IMR-90 (cell line): ENCODE measurements around the gene CLEC5A. TPM values are rescaled to one million over a fixed set of nuclear protein-coding genes. Genes with fewer than 3 reads are reported as not detected.
"Not testable (repeated sequence)": the region's sequence is repeated elsewhere in the genome, so short reads cannot be mapped to it uniquely, and the experiment has no call there.

Experiments
- ATAC-seq: fragments of 200-7000 bp; cut with Tn5 transposase; 2 replicates; pipeline ENCODE4 v1.9.1; 2020; ENCODE audit warnings: low read depth, mild to moderate bottlenecking, moderate library complexity
- BruUV-seq: library from RNA; stranded (reverse); fragments of 400-500 nt; replicated peaks from 2 replicates; lab custom pipeline; 2021; lab: Mats Ljungman, UMichigan
- CTCF ChIA-PET: fragments of 300-600 bp; formaldehyde crosslinking; extraction: SDS; loops from one replicate; lab custom pipeline; 2021; ENCODE audit warnings: antibody characterized with exemption; lab: Yijun Ruan, JAX
- POLR2A ChIA-PET: fragments of 300-600 bp; sonication (Branson Sonifier 250); formaldehyde crosslinking; loops from one replicate; lab custom pipeline; 2022; ENCODE audit warnings: antibody characterized with exemption; ENCODE audit not compliant: unreplicated experiment; lab: Charles Lee
- DNase-seq: peaks from one replicate; pipeline ENCODE4 v3.0.0; 2013
- H2AFZ ChIP-seq: replicated peaks from 2 replicates; pipeline ENCODE3; 2013; ENCODE audit warnings: low read length, mild to moderate bottlenecking; ENCODE audit not compliant: poor library complexity
- H2AK5ac ChIP-seq: 2 replicates; pipeline ENCODE4 v1.6.1; 2013; ENCODE audit warnings: low read depth, low read length, inconsistent platforms
- H2AK9ac ChIP-seq: replicated peaks from 2 replicates; pipeline ENCODE3; 2013; ENCODE audit warnings: mild to moderate bottlenecking, low read depth, low read length, moderate library complexity; ENCODE audit not compliant: poor library complexity
- H2BK120ac ChIP-seq: 2 replicates; pipeline ENCODE4 v1.6.1; 2013; ENCODE audit warnings: low read depth, low read length, inconsistent platforms
- H2BK15ac ChIP-seq: 3 replicates; pipeline ENCODE4 v1.6.1; 2013; ENCODE audit warnings: low read depth, low read length, inconsistent platforms
- H2BK20ac ChIP-seq: 2 replicates; pipeline ENCODE4 v1.6.1; 2013; ENCODE audit warnings: low read depth, mild to moderate bottlenecking, inconsistent platforms, low read length, moderate library complexity
- H2BK5ac ChIP-seq: 2 replicates; pipeline ENCODE4 v1.6.1; 2013; ENCODE audit warnings: mild to moderate bottlenecking, low read depth, low read length, inconsistent platforms; ENCODE audit not compliant: poor library complexity, severe bottlenecking
- H3K14ac ChIP-seq: replicated peaks from 2 replicates; pipeline ENCODE4 v1.6.1; 2013; ENCODE audit warnings: low read depth, low read length, inconsistent platforms
- H3K18ac ChIP-seq: 2 replicates; pipeline ENCODE4 v1.6.1; 2013; ENCODE audit warnings: low read depth, low read length, control low read depth
- H3K23ac ChIP-seq: 2 replicates; pipeline ENCODE4 v1.6.1; 2013; ENCODE audit warnings: low read depth, low read length, inconsistent platforms
- H3K27ac ChIP-seq: 2 replicates; pipeline ENCODE4 v1.5.1; 2013; ENCODE audit warnings: mild to moderate bottlenecking, control low read depth, low read length; ENCODE audit not compliant: insufficient read depth
- H3K27me3 ChIP-seq: 2 replicates; pipeline ENCODE4 v1.6.1; 2013; ENCODE audit warnings: low read length; ENCODE audit not compliant: control insufficient read depth, insufficient read depth
- H3K36me3 ChIP-seq: 2 replicates; pipeline ENCODE4 v1.6.1; 2013; ENCODE audit warnings: low read length, mixed read lengths; ENCODE audit not compliant: control insufficient read depth, insufficient read depth
- H3K4ac ChIP-seq: 2 replicates; pipeline ENCODE4 v1.6.1; 2013; ENCODE audit warnings: low read depth, low read length, inconsistent platforms
- H3K4me1 ChIP-seq: 2 replicates; pipeline ENCODE4 v1.6.1; 2013; ENCODE audit warnings: low read length, mixed read lengths; ENCODE audit not compliant: control insufficient read depth, insufficient read depth
- H3K4me2 ChIP-seq: 2 replicates; pipeline ENCODE4 v1.6.1; 2013; ENCODE audit warnings: low read depth, mild to moderate bottlenecking, control low read depth, low read length, moderate library complexity
- H3K4me3 ChIP-seq: 2 replicates; pipeline ENCODE4 v1.5.1; 2013; ENCODE audit warnings: low read depth, mild to moderate bottlenecking, control low read depth, low read length, moderate library complexity; ENCODE audit not compliant: insufficient read depth
- H3K56ac ChIP-seq: 2 replicates; pipeline ENCODE4 v1.6.1; 2013; ENCODE audit warnings: low read length, inconsistent platforms; ENCODE audit not compliant: insufficient read depth; ENCODE audit errors: extremely low read depth
- H3K79me1 ChIP-seq, 2 experiments: 2 replicates each; pipeline ENCODE4 v1.6.1; 2013; ENCODE audit warnings: low read length in 2 of 2, inconsistent platforms in 1 of 2, low read depth in 1 of 2
- H3K9ac ChIP-seq: 2 replicates; pipeline ENCODE4 v1.6.1; 2013; ENCODE audit warnings: low read depth, low read length, control low read depth
- H3K9me1 ChIP-seq: 2 replicates; pipeline ENCODE4 v1.6.1; 2013; ENCODE audit warnings: low read length, inconsistent platforms; ENCODE audit not compliant: insufficient read depth
- H3K9me3 ChIP-seq: 2 replicates; pipeline ENCODE4 v1.6.1; 2013; ENCODE audit warnings: low read length; ENCODE audit not compliant: control insufficient read depth, insufficient read depth
- H4K20me1 ChIP-seq: 2 replicates; pipeline ENCODE4 v1.6.1; 2013; ENCODE audit warnings: low read length, inconsistent platforms; ENCODE audit not compliant: insufficient read depth
- H4K5ac ChIP-seq: 2 replicates; pipeline ENCODE4 v1.6.1; 2013; ENCODE audit warnings: mild to moderate bottlenecking, low read depth, low read length, control low read depth
- H4K8ac ChIP-seq, 2 experiments: 2 replicates each; pipeline ENCODE4 v1.6.1; 2013; ENCODE audit warnings: low read depth in 2 of 2, low read length in 2 of 2, control low read depth in 1 of 2, inconsistent platforms in 1 of 2
- H4K91ac ChIP-seq: 2 replicates; pipeline ENCODE4 v1.6.1; 2013; ENCODE audit warnings: low read depth, low read length, inconsistent platforms; ENCODE audit not compliant: insufficient read depth
- WGBS, 2 experiments: methylation state at CpG; one replicate each; pipeline versions ENCODE4 v1.1.5 to v1.1.7; 2013; ENCODE audit warnings: missing lambda C conversion rate in 2 of 2; ENCODE audit not compliant: insufficient read length in 1 of 2; ENCODE audit errors: extremely low coverage in 2 of 2; 5-methylcytosine and 5-hydroxymethylcytosine counted together
- dilution Hi-C: fragments of 300-500 bp; cut with HindIII; formaldehyde crosslinking; loops from one replicate; pipeline ENCODE4 v1.14.3; 2018; ENCODE audit warnings: low sequenced_read_pairs; ENCODE audit not compliant: unreplicated experiment
- in situ Hi-C: fragments of 300-500 bp; cut with MboI; formaldehyde crosslinking; loops from 3 replicates; pipeline ENCODE4 v1.14.3; 2019; ENCODE audit warnings: low sequenced_read_pairs, inconsistent platforms, mixed read lengths
- intact Hi-C: fragments of 100-400 bp; cut with micrococcal nuclease; formaldehyde crosslinking; loops from 2 replicates; pipeline ENCODE4 v1.10.0; 2022
- polyA plus RNA-seq, 3 experiments: library from polyadenylated mRNA; depleted of rRNA; stranded (reverse); fragments of >200 nt; gene quantifications; 2 replicates each; pipeline ENCODE4 v1.2.3, GENCODE V29; 2012; ENCODE audit warnings: low replicate concordance in 1 of 3
- total RNA-seq: library from RNA; depleted of rRNA; stranded (reverse); fragments of >200 nt; gene quantifications from 2 replicates; pipeline ENCODE4 v1.2.3, GENCODE V29; 2012

CLEC5A gene
- total and polyA plus RNA-seq, 2 of the 4 experiments (the other 2 are of a cell fraction) = not detected

- DNase-seq, H3K14ac ChIP-seq, H3K4me2 ChIP-seq, H3K9me3 ChIP-seq, H3K4ac ChIP-seq, H3K27me3 ChIP-seq, H3K4me1 ChIP-seq, ATAC-seq, H3K27ac ChIP-seq, H2BK20ac ChIP-seq, intact Hi-C loops, H3K36me3 ChIP-seq, H2BK120ac ChIP-seq, dilution Hi-C loops, POLR2A ChIA-PET, H3K9ac ChIP-seq, H2AFZ ChIP-seq, H3K79me1 ChIP-seq, H3K9me1 ChIP-seq, H2BK15ac ChIP-seq, H3K23ac ChIP-seq, H4K91ac ChIP-seq, H2AK9ac ChIP-seq, H4K20me1 ChIP-seq, CTCF ChIA-PET, in situ Hi-C loops, BruUV-seq, H4K5ac ChIP-seq, H3K4me3 ChIP-seq, H2AK5ac ChIP-seq, H3K18ac ChIP-seq, H3K56ac ChIP-seq, H4K8ac ChIP-seq, H2BK5ac ChIP-seq: not testable (repeated sequence)
- WGBS, 2 experiments = no CpG with 5 or more reads among the region's 3 CpGs
Observed at GRCh38 chr7:141899366-141899765, 47.4 kb downstream of the CLEC5A start.
